Nephron progenitor cell (in vitro differentiated cells): ENCODE results near the gene CASQ2.

Source experiments
- DNase-seq: peaks from one replicate; pipeline ENCODE4 v3.0.0; 2021
- H3K27ac Mint-ChIP-seq: 2 replicates; pipeline ENCODE4 v1.8.0; 2021; ENCODE audit warnings: mild to moderate bottlenecking, moderate library complexity, mixed read lengths
- H3K27me3 Mint-ChIP-seq: 2 replicates; pipeline ENCODE4 v1.8.0; 2021; ENCODE audit warnings: mild to moderate bottlenecking, low read depth, mixed read lengths; ENCODE audit not compliant: poor library complexity
- H3K36me3 Mint-ChIP-seq: 2 replicates; pipeline ENCODE4 v1.8.0; 2021; ENCODE audit warnings: low read depth, mixed read lengths
- H3K4me1 Mint-ChIP-seq: 2 replicates; pipeline ENCODE4 v1.8.0; 2021; ENCODE audit warnings: mixed read lengths
- H3K4me3 Mint-ChIP-seq: 2 replicates; pipeline ENCODE4 v1.8.0; 2021; ENCODE audit warnings: mild to moderate bottlenecking, moderate library complexity, mixed read lengths
- H3K9me3 Mint-ChIP-seq: 2 replicates; pipeline ENCODE4 v1.8.0; 2021; ENCODE audit warnings: mild to moderate bottlenecking, moderate library complexity, mixed read lengths
- CTCF ChIP-seq: fragments of 200-600 bp; sonication (generic); IDR thresholded peaks from 2 replicates; pipeline ENCODE4 v1.5.0; 2021; ENCODE audit warnings: antibody characterized with exemption

CASQ2 gene

DNA sequence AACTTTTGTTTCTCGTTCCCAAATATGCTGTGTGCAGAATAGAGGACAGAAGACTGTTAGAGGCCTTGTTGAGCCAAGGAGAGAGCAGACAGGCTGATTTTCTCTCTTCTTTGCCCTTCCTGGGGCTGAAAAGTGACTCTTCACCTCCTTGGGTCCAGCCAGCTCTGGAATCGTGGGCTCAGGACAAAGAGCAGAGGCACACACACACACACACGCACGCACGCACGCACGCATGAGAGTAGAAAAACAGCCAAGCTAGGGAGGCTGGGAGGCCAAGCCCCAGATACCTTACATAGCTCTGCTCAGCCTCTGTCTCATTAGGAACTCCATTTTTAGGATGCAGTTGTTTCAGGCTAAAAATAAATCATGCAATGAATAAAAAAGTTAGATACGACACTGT is at the start of gene CASQ2:
Gene CASQ2 (minus strand): TSS at position 166 of the 400 bp plus-strand sequence. CDS start 173 bp downstream, outside the sequence.
- H3K4me3 Mint-ChIP-seq = no peak within 1 kb of the TSS
- no peaks in the 10 kb centered on the region for H3K9me3 Mint-ChIP-seq
- peaks cover 3% of the 10 kb centered on the region for H3K27me3 Mint-ChIP-seq
- no peaks in the 10 kb centered on the region for H3K36me3 Mint-ChIP-seq
- H3K27ac Mint-ChIP-seq = no peak within 1 kb of the TSS
- no peak for TF ChIP-seq CTCF
- H3K4me1 Mint-ChIP-seq = peaks cover 39% of the 10 kb centered on the region
- DNase-seq = no peak

- Mint-ChIP-seq H3K4me1 (no peaks in the 10 kb centered on the region), H3K27ac (no peak overlapping the region), H3K4me3 (no peak overlapping the region), H3K9me3 (peaks cover 4% of the 10 kb centered on the region), H3K36me3 (no peaks in the 10 kb centered on the region), H3K27me3 (peaks cover 9% of the 10 kb centered on the region)
- no peak for TF ChIP-seq CTCF
- DNase-seq = no peak
These were observed 47.2 kb upstream of the CASQ2 start for GRCh38 chr1:115815694-115816093.

GRCh38 chr1:115814685-115815398 is 46.3 kb upstream of the CASQ2 start:
- Mint-ChIP-seq H3K36me3 (no peaks in the 10 kb centered on the region), H3K4me1 (no peaks in the 10 kb centered on the region), H3K27ac (no peak overlapping the region), H3K27me3 (peaks cover 9% of the 10 kb centered on the region), H3K9me3 (peaks cover 4% of the 10 kb centered on the region), H3K4me3 (no peak overlapping the region)
- TF ChIP-seq CTCF = no peak
- DNase-seq = no peak

- DNase-seq = no peak
- H3K27ac Mint-ChIP-seq = no peak overlapping the region
- TF ChIP-seq CTCF = no peak
- H3K4me3 Mint-ChIP-seq = no peak overlapping the region
- peaks cover 9% of the 10 kb centered on the region for H3K27me3 Mint-ChIP-seq
- H3K9me3 Mint-ChIP-seq = peaks cover 4% of the 10 kb centered on the region
- no peaks in the 10 kb centered on the region for H3K36me3 Mint-ChIP-seq
- H3K4me1 Mint-ChIP-seq = no peaks in the 10 kb centered on the region
These were observed 45.2 kb upstream of the CASQ2 start for GRCh38 chr1:115813727-115814126.

DNA sequence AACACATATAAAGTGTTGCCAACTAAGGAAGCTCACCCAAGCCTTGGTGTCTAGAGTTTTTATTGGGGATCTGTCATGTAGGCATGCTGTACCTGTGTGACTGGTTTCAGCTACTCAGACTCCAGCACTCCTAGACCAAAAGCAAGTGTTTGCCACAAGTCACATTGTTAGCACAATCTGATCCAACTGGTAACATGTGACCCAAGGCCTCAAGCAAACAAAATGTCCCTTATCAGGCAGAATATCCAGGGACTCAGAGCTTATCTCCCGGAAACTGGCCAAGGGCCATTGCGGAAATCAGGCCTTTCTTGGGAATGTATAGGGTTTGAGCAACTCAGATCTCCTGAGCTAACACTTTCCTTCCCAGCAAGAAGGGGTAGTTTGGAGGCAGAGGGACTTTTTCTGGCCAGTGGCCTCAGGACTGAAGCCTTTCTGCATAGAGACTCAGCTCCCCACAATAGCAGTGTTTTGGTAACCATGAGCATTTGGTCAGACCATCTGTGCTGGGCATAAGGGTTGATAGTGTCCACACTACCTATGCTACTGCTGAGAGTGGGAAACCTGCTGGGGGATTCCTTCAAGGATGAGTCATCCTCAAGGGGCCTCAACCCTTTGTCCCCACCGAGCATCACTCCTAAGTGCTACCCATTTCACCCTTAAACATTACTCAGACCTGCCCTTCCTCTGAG is 42.8 kb upstream of the CASQ2 start:
- H3K27ac Mint-ChIP-seq = no peak overlapping the region
- DNase-seq = no peak
- H3K36me3 Mint-ChIP-seq = no peaks in the 10 kb centered on the region
- no peak for TF ChIP-seq CTCF
- no peak overlapping the region for H3K4me3 Mint-ChIP-seq
- H3K9me3 Mint-ChIP-seq = peaks cover 4% of the 10 kb centered on the region
- H3K27me3 Mint-ChIP-seq = peaks cover 2% of the 10 kb centered on the region
- no peaks in the 10 kb centered on the region for H3K4me1 Mint-ChIP-seq
